NCI-H2081 treated with DMSO at 0.1 percent for 48 hours (cell line): ENCODE data around the gene ATAD2B.
"Not testable (repeated sequence)": the region's sequence is repeated elsewhere in the genome, so short reads cannot be mapped to it uniquely, and the experiment has no call there.

Source experiments
- DNase-seq: peaks from one replicate; lab custom pipeline; 2025; lab: John Stamatoyannopoulos, UW

The ATAD2B gene

GRCh38 chr2:23788100-23788499 is 138.8 kb downstream of the ATAD2B start:
- no peak for DNase-seq

GRCh38 chr2:23784971-23785370 is 142.0 kb downstream of the ATAD2B start:
- DNase-seq: no peak

GRCh38 chr2:23782646-23783045 is 144.3 kb downstream of the ATAD2B start:
- no peak for DNase-seq

GRCh38 chr2:23782126-23782525 is 144.8 kb downstream of the ATAD2B start:
- no peak for DNase-seq

GRCh38 chr2:23780465-23780864 is 146.5 kb downstream of the ATAD2B start:
- DNase-seq: not testable (repeated sequence)

- DNase-seq: no peak
These were observed 149.1 kb downstream of the ATAD2B start for GRCh38 chr2:23777826-23778225.

GRCh38 chr2:23776021-23776420 is 150.9 kb downstream of the ATAD2B start:
- DNase-seq: no peak

GRCh38 chr2:23772684-23773083 is 154.2 kb downstream of the ATAD2B start:
- DNase-seq: no peak

- DNase-seq: no peak
These were observed 154.9 kb downstream of the ATAD2B start for GRCh38 chr2:23772056-23772455.

- no peak for DNase-seq
These were observed 157.6 kb downstream of the ATAD2B start for GRCh38 chr2:23769364-23769763.

GRCh38 chr2:23767876-23768621 is 158.9 kb downstream of the ATAD2B start:
- no peak for DNase-seq

GRCh38 chr2:23762141-23762540 is 164.8 kb downstream of the ATAD2B start:
- no peak for DNase-seq

GRCh38 chr2:23761638-23762037 is 165.3 kb downstream of the ATAD2B start:
- DNase-seq: no peak

GRCh38 chr2:23760736-23761135 is 166.2 kb downstream of the ATAD2B start:
- no peak for DNase-seq

GRCh38 chr2:23757686-23758433 is 169.1 kb downstream of the ATAD2B start:
- no peak for DNase-seq

- no peak for DNase-seq
These were observed 170.2 kb downstream of the ATAD2B start for GRCh38 chr2:23756593-23757292.

GRCh38 chr2:23754970-23755369 is 172.0 kb downstream of the ATAD2B start:
- DNase-seq: no peak

- no peak for DNase-seq
These were observed 173.5 kb downstream of the ATAD2B start for GRCh38 chr2:23753291-23754010.

GRCh38 chr2:23751747-23752265 is 175.1 kb downstream of the ATAD2B start:
- DNase-seq: no peak

- no peak for DNase-seq
These were observed 180.6 kb downstream of the ATAD2B start for GRCh38 chr2:23746141-23746863.

GRCh38 chr2:23745726-23746105 is 181.2 kb downstream of the ATAD2B start:
- no peak for DNase-seq
